ENCODE data around the gene VTI1A.

VTI1A gene

DNA sequence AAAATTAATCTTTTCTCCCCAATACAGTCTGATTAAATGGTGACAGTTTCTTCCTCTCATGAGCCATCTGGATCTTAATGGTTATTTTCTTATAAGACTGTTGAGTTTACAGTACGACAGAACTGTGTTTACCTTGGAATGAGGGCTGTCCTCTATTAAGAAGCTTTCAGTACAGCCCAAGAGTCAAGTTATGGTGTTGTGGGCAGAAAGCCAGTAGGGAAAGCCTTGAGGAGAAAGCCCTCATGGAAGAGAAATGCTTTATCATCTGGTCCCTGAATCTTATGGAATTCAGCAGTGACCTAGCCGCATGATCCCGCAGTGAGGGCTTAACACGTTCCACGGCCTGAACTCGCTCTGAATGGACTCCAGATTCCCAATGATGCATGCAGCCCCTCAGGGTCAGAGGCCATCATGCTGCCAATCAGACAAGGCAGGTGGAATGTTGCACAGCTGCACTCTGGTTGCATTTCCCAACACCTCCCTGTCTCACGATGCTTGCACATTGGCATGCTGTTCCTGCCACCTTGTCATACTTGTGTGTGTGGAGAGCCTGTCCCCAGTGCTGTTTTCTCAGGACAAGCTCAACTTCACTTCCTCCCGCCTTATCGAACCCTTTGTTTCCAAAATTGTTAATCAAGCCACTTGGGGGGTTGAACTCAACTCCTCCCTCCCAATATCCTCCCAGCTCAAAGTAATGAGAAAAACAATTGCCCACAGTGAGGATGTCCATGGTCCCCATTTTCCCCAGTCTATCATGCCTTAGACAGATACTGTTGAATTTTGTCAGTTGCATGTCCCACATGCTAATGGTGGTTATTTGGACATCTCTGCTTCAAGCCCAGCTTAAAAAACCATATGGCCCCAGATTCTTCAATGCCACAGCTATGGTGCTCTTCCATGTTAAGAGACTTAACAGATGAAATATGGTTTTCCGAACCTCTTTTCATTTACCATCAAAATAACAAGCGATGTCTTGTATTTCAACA is 291.9 kb downstream of the VTI1A start:
- Histone ChIP-seq H3K9ac (ENCODE audit: low read depth in 1 of 2, low read length in 2 of 2) (no peak overlapping the region), H3K36me3 (ENCODE audit: control insufficient read depth in 2 of 2, insufficient read depth in 2 of 2, low read length in 2 of 2) (no peaks in the 10 kb centered on the region), H3K27ac (ENCODE audit: low read depth in 2 of 2, low read length in 2 of 2) (no peak overlapping the region), H3K4me1 (ENCODE audit: control insufficient read depth in 2 of 2, insufficient read depth in 2 of 2, low read length in 2 of 2) (peaks cover 16 to 25% of the 10 kb centered on the region in 2 donors), H3K4me3 (ENCODE audit: low read length in 2 of 2) (no peak overlapping the region), H3K27me3 (ENCODE audit: control insufficient read depth in 2 of 2, insufficient read depth in 2 of 2, low read length in 2 of 2) (no peaks in the 10 kb centered on the region), H3K9me3 (ENCODE audit: control insufficient read depth in 2 of 2, low read length in 2 of 2) (no peaks in the 10 kb centered on the region)

DNA sequence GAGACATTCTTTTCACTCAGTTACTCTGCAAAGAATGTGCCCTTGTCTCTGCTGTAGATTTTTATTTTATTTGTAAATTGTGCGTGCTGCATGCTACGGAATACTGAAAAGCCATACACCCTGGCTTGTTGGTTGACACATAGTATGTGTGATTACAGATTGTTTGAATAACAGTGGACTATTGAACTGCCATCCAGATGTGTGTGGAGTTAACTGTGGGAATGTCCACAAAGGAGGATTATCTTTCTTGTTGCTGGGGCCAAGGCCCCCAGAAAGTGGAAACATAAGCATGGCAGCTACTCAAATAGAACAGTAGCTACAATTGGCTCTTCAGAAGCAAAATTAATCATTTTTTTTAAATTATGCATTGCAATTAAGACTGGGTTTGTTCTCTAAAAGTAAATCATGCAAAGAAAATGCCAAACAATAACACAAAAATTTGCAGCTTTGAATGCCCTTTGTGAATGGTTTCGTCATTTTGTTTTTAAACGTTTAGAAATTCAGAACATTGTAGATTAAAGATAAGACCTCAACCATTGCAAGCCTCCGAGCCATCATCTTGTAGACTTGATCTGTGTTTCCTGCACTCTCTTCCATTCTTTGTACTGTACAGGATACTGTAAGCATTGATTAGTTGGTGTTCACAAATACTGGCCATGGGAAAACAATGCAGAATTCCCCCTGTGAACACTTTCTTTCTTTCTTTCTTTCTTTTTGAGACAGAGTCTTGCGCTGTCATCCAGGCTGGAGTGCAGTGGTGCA is 292.8 kb downstream of the VTI1A start:
- Histone ChIP-seq H3K27me3 (ENCODE audit: control insufficient read depth in 2 of 2, insufficient read depth in 2 of 2, low read length in 2 of 2) (no peaks in the 10 kb centered on the region), H3K36me3 (ENCODE audit: control insufficient read depth in 2 of 2, insufficient read depth in 2 of 2, low read length in 2 of 2) (no peaks in the 10 kb centered on the region), H3K9ac (ENCODE audit: low read depth in 1 of 2, low read length in 2 of 2) (no peak overlapping the region), H3K9me3 (ENCODE audit: control insufficient read depth in 2 of 2, low read length in 2 of 2) (no peaks in the 10 kb centered on the region), H3K27ac (ENCODE audit: low read depth in 2 of 2, low read length in 2 of 2) (no peak overlapping the region), H3K4me3 (ENCODE audit: low read length in 2 of 2) (no peak overlapping the region), H3K4me1 (ENCODE audit: control insufficient read depth in 2 of 2, insufficient read depth in 2 of 2, low read length in 2 of 2) (peaks cover 21 to 34% of the 10 kb centered on the region in 2 donors)

DNA sequence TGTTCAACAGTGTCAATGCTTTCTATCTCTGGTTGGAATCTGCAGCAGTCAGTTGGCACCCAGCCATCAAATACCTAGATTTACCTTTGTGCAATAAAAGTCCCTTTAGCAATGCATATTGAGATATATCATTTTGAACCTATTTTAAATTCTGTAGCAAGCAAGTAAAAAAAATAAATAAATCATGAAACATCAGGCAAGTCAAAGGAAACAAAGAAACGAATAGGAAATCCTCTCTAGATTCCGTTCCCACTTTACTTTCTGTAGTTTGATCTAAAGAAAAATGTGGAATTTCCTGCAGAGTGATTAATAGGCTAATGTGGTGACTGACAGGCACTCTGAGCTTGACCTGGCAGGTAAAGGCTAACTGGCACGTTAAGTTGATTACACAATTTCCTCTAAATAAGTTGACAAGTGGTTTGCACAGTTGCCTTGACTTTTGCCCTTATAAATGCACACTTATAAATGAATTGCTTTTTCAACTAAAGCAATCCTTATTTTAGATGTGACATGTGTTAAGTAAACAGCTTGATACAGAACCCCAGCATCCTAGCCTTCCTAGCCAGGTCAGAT is 294.9 kb downstream of the VTI1A start:
- H3K9ac ChIP-seq (ENCODE audit: low read depth in 1 of 2, low read length in 2 of 2) = no peak overlapping the region
- H3K9me3 ChIP-seq (ENCODE audit: control insufficient read depth in 2 of 2, low read length in 2 of 2) = no peaks in the 10 kb centered on the region
- peaks cover 21 to 36% of the 10 kb centered on the region in 2 donors for H3K4me1 ChIP-seq (ENCODE audit: control insufficient read depth in 2 of 2, insufficient read depth in 2 of 2, low read length in 2 of 2)
- no peaks in the 10 kb centered on the region for H3K36me3 ChIP-seq (ENCODE audit: control insufficient read depth in 2 of 2, insufficient read depth in 2 of 2, low read length in 2 of 2)
- H3K27me3 ChIP-seq (ENCODE audit: control insufficient read depth in 2 of 2, insufficient read depth in 2 of 2, low read length in 2 of 2) = no peaks in the 10 kb centered on the region
- H3K4me3 ChIP-seq (ENCODE audit: low read length in 2 of 2) = no peak overlapping the region
- peak overlapping the region in 1 of 2 donors; percentile 46 for H3K27ac ChIP-seq (ENCODE audit: low read depth in 2 of 2, low read length in 2 of 2)

DNA sequence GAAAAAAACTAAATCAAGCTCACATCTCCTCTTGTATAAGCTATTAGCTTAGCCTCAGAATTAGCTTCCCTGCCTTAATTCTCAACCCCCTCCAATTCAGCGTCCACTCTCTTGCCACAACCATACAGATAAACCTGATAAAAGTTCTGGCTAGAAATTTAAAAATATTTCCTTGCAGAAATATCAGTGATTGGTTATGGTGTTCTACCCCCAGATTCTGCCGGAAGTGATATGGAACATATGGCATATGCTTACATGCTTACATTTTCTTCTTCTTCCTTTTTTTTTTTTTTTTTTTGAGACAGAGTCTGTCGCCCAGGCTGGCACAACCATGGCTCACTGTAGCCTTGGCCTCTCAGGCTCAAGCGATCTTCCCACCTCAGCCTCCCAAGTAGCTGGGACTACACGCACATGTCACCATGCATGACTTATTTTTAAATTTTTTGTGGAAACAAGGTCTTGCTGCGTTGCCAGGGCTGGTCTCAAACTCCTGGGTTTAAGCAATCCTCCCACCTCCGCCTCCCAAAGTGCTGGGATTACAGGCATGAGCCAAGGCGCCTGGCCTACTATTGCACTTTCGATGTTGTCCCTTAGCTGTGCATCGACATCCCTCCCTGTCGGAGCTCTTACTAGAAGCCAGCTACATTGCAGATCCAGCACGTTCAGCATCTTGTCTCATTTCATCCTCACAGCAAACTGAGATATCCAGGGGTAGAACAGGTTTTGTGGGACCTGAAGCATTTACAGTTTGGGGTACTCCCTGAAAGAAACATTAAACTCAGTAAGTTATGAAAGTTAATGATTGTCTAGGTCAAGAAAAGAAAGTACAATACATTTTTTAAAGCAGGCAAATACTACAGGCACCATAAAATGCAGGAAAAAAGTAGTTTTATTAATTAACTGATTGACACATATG is 297.4 kb downstream of the VTI1A start:
- Histone ChIP-seq H3K9ac (ENCODE audit: low read depth in 1 of 2, low read length in 2 of 2) (peak overlapping the region in 1 of 2 donors; percentile 12), H3K36me3 (ENCODE audit: control insufficient read depth in 2 of 2, insufficient read depth in 2 of 2, low read length in 2 of 2) (no peaks in the 10 kb centered on the region), H3K4me3 (ENCODE audit: low read length in 2 of 2) (no peak overlapping the region), H3K9me3 (ENCODE audit: control insufficient read depth in 2 of 2, low read length in 2 of 2) (no peaks in the 10 kb centered on the region), H3K27ac (ENCODE audit: low read depth in 2 of 2, low read length in 2 of 2) (peak overlapping the region; percentile 39 to 54), H3K4me1 (ENCODE audit: control insufficient read depth in 2 of 2, insufficient read depth in 2 of 2, low read length in 2 of 2) (peaks cover 14 to 33% of the 10 kb centered on the region in 2 donors), H3K27me3 (ENCODE audit: control insufficient read depth in 2 of 2, insufficient read depth in 2 of 2, low read length in 2 of 2) (no peaks in the 10 kb centered on the region)

DNA sequence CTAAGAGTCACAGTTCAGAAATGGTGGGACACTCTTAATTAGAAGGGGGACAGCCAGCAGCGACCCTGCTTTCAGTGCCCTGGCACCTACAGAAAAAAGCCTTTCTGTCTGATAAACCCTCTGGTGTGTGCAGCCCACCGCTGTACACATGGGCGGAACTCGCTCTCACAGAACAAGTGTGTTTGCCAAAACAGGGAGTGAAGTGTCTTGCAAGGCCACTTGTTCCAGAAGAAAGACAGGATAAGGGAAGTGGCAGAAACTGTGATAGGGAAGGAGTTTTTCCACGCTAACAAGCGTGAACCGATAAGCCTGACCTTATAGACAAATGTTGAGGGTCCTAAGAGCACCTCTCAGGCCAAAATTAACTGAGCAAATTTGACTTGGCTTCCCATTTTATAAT is 299.3 kb downstream of the VTI1A start:
- H3K4me1 ChIP-seq (ENCODE audit: control insufficient read depth in 2 of 2, insufficient read depth in 2 of 2, low read length in 2 of 2) = peaks cover 22 to 37% of the 10 kb centered on the region in 2 donors
- H3K36me3 ChIP-seq (ENCODE audit: control insufficient read depth in 2 of 2, insufficient read depth in 2 of 2, low read length in 2 of 2) = no peaks in the 10 kb centered on the region
- no peaks in the 10 kb centered on the region for H3K27me3 ChIP-seq (ENCODE audit: control insufficient read depth in 2 of 2, insufficient read depth in 2 of 2, low read length in 2 of 2)
- no peak overlapping the region for H3K4me3 ChIP-seq (ENCODE audit: low read length in 2 of 2)
- H3K9me3 ChIP-seq (ENCODE audit: control insufficient read depth in 2 of 2, low read length in 2 of 2) = no peaks in the 10 kb centered on the region
- no peak overlapping the region for H3K9ac ChIP-seq (ENCODE audit: low read depth in 1 of 2, low read length in 2 of 2)
- no peak overlapping the region for H3K27ac ChIP-seq (ENCODE audit: low read depth in 2 of 2, low read length in 2 of 2)

DNA sequence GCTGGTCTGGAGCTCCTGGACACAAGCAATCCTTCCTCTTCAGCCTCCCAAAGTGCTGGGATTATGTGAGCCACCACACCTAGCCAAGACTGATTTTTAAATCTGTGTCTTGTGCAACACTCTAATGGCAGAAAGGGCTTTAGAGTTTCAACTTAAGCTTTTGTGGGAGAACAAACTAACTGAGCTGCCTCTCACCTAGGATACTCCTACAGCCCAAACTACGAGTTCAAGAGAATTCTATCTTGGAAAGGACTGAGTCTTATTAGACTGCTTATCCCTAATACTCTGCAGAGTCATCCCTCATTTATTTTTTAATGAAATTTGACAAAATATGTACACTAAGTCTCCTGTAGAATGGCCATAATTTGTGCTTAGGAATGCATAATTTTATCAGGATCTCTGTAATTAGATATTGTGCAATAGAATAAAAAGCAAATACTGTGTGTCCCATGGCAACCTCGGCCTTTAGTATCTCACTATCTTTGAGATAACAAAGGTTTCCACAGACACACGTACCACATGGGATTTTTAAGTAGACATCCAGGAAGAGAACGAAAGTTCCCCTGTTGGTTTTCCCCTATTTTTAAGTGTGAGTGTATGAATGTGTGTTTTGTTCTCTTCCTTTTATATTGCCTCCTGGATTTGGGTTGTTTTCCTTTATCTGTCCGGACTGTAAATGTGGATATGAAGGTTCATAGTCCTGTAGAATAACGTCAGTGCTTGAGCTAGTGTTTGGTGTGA is 303.6 kb downstream of the VTI1A start:
- Histone ChIP-seq H3K4me3 (ENCODE audit: low read length in 2 of 2) (no peak overlapping the region), H3K9me3 (ENCODE audit: control insufficient read depth in 2 of 2, low read length in 2 of 2) (no peaks in the 10 kb centered on the region), H3K36me3 (ENCODE audit: control insufficient read depth in 2 of 2, insufficient read depth in 2 of 2, low read length in 2 of 2) (no peaks in the 10 kb centered on the region), H3K9ac (ENCODE audit: low read depth in 1 of 2, low read length in 2 of 2) (no peak overlapping the region), H3K27me3 (ENCODE audit: control insufficient read depth in 2 of 2, insufficient read depth in 2 of 2, low read length in 2 of 2) (no peaks in the 10 kb centered on the region), H3K4me1 (ENCODE audit: control insufficient read depth in 2 of 2, insufficient read depth in 2 of 2, low read length in 2 of 2) (peaks cover 7 to 9% of the 10 kb centered on the region in 2 donors), H3K27ac (ENCODE audit: low read depth in 2 of 2, low read length in 2 of 2) (peak overlapping the region; percentile 49 to 50)

DNA sequence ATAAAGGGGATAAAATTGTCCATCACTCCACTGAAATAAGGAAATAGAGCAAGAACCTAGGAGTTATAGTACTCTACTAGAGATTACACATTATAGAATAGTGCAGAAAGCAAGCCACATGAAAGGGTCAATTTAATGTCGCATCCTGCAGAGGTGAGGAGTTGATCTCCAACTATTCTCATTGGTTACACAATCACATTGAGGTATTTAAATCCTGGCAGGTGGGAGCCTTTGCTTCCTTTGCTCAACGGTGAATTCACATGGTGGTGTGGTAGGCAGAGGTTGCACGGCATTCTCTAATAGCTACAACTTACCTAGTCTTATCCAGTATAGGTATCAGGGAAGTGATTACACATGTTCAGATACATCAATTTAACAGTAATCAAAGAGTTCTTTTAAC is 304.6 kb downstream of the VTI1A start:
- Histone ChIP-seq H3K4me3 (ENCODE audit: low read length in 2 of 2) (no peak overlapping the region), H3K9ac (ENCODE audit: low read depth in 1 of 2, low read length in 2 of 2) (no peak overlapping the region), H3K27me3 (ENCODE audit: control insufficient read depth in 2 of 2, insufficient read depth in 2 of 2, low read length in 2 of 2) (no peaks in the 10 kb centered on the region), H3K36me3 (ENCODE audit: control insufficient read depth in 2 of 2, insufficient read depth in 2 of 2, low read length in 2 of 2) (no peaks in the 10 kb centered on the region), H3K27ac (ENCODE audit: low read depth in 2 of 2, low read length in 2 of 2) (no peak overlapping the region), H3K4me1 (ENCODE audit: control insufficient read depth in 2 of 2, insufficient read depth in 2 of 2, low read length in 2 of 2) (peaks cover 10 to 12% of the 10 kb centered on the region in 2 donors), H3K9me3 (ENCODE audit: control insufficient read depth in 2 of 2, low read length in 2 of 2) (no peaks in the 10 kb centered on the region)

DNA sequence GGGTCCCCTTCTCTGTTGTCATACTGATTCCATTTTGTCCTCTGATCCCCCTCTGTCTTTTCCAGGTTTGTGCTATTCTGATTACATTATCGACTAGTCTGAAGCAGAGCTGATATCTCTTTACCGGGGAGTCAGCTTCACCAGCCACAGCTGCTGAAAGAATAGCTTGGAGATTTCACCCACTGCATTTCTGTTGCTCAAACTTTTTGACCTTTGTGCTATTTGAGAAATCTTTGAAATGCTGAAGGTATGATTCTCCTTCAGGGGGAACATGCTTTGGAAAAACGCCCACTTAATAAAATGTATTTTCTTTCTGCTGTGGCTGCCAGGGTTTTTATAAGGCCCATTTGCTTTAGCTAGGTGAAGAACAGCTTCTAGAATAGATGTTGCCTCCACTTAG is 305.3 kb downstream of the VTI1A start:
- no peaks in the 10 kb centered on the region for H3K27me3 ChIP-seq (ENCODE audit: control insufficient read depth in 2 of 2, insufficient read depth in 2 of 2, low read length in 2 of 2)

DNA sequence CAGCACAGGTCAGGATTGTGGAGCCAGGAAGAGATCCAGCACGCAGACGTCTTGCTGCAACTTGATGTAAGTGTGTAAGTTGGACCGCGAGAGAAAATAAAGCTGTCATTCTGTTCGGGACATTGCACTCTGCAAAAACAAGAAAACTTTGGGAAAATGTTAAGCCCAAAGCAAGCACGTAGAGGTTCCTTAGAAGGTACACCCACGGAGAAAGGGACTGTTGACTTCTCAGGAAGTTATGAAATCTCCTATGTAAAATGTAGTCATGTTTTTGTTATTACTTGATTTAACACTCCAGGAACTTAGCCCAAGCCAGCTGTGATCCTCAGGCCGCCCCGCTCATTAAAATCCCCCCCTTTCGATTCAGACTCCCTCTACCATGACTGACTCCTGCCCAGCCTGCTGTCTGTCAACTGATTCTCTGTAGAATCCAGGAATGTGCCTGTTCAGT is 307.0 kb downstream of the VTI1A start:
- Histone ChIP-seq H3K4me1 (ENCODE audit: control insufficient read depth in 2 of 2, insufficient read depth in 2 of 2, low read length in 2 of 2) (peaks cover 10 to 12% of the 10 kb centered on the region in 2 donors), H3K27me3 (ENCODE audit: control insufficient read depth in 2 of 2, insufficient read depth in 2 of 2, low read length in 2 of 2) (no peaks in the 10 kb centered on the region), H3K36me3 (ENCODE audit: control insufficient read depth in 2 of 2, insufficient read depth in 2 of 2, low read length in 2 of 2) (no peaks in the 10 kb centered on the region), H3K4me3 (ENCODE audit: low read length in 2 of 2) (no peak overlapping the region), H3K9me3 (ENCODE audit: control insufficient read depth in 2 of 2, low read length in 2 of 2) (no peaks in the 10 kb centered on the region), H3K27ac (ENCODE audit: low read depth in 2 of 2, low read length in 2 of 2) (no peak overlapping the region), H3K9ac (ENCODE audit: low read depth in 1 of 2, low read length in 2 of 2) (no peak overlapping the region)

More for the DNA sequence above, 305.3 kb downstream of the VTI1A start:
- Histone ChIP-seq H3K4me3 (ENCODE audit: low read length in 2 of 2) (no peak overlapping the region), H3K9me3 (ENCODE audit: control insufficient read depth in 2 of 2, low read length in 2 of 2) (no peaks in the 10 kb centered on the region), H3K27ac (ENCODE audit: low read depth in 2 of 2, low read length in 2 of 2) (no peak overlapping the region), H3K36me3 (ENCODE audit: control insufficient read depth in 2 of 2, insufficient read depth in 2 of 2, low read length in 2 of 2) (no peaks in the 10 kb centered on the region), H3K4me1 (ENCODE audit: control insufficient read depth in 2 of 2, insufficient read depth in 2 of 2, low read length in 2 of 2) (peaks cover 10 to 12% of the 10 kb centered on the region in 2 donors), H3K9ac (ENCODE audit: low read depth in 1 of 2, low read length in 2 of 2) (no peak overlapping the region)
